Tongue (tissue), 3 donors: ENCODE results near the gene SH3TC2. TPM values are rescaled to one million over a fixed set of nuclear protein-coding genes. Genes with fewer than 3 reads are reported as not detected.

Experiments
- DNase-seq: peaks from one replicate; pipeline ENCODE4 v3.0.0-alpha.2; 2015
- small RNA-seq: library from RNA; depleted of rRNA; stranded (forward); fragments of <200 nt; gene quantifications from one replicate; pipeline ENCODE3, GENCODE V24; 2014; ENCODE audit warnings: low replicate concordance
- total RNA-seq: library from RNA; depleted of rRNA; stranded (reverse); fragments of >200 nt; gene quantifications from one replicate; pipeline ENCODE4 v1.2.3, GENCODE V29; 2014

Gene SH3TC2
- total RNA-seq, 1 donor from 2014 or later, result 5.1 TPM

DNA sequence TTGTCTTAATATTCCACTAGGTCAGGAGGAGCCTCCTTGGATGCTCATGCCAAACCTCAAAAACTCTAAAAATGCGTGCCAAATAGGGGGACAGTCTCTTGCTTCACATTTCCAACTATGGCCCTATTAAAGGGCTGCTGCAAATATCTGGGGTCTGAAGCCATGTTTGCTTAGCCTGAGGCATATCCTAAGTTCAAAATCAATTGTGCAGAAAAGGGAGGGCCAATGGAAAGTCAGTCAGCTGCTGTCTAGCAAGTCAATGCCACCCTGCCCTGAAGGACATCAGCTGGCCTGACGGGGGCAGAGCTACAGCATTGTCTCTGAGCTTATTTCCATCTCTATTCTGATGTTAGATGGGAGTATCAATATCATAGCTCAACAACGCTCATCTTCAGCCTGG lies 93.6 kb downstream of the SH3TC2 start:
- no peak for DNase-seq

DNA sequence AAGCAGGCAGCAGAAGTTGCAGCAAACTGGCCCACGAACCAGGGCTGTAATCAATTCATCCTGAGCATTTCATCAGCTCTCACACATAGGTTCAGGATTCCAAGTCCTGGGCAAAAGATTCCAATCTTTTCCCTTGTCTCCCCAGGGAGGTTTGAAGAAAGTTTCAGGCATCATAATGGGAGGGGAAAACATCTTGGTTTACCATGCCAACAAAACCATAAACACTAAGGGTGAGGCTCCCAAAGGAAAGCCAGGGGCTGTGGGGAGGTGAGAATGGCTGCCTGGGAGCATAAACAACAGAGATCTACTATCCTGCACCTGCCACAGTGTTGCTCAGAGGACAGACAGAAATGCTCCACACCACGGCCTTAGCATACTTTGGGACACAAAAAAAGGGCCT lies 94.6 kb downstream of the SH3TC2 start:
- DNase-seq, result no peak

- no peak for DNase-seq
These were observed 95.1 kb downstream of the SH3TC2 start for GRCh38 chr5:148967783-148968182.

- DNase-seq, result no peak
These were observed 95.9 kb downstream of the SH3TC2 start for GRCh38 chr5:148966938-148967337.

- DNase-seq, result peak; percentile 65
These were observed 96.5 kb downstream of the SH3TC2 start for GRCh38 chr5:148966348-148966747.

- DNase-seq, result peak; percentile 88
These were observed 97.2 kb downstream of the SH3TC2 start for GRCh38 chr5:148965511-148966265.

- DNase-seq, result no peak
These were observed 99.2 kb downstream of the SH3TC2 start for GRCh38 chr5:148963664-148964063.

DNA sequence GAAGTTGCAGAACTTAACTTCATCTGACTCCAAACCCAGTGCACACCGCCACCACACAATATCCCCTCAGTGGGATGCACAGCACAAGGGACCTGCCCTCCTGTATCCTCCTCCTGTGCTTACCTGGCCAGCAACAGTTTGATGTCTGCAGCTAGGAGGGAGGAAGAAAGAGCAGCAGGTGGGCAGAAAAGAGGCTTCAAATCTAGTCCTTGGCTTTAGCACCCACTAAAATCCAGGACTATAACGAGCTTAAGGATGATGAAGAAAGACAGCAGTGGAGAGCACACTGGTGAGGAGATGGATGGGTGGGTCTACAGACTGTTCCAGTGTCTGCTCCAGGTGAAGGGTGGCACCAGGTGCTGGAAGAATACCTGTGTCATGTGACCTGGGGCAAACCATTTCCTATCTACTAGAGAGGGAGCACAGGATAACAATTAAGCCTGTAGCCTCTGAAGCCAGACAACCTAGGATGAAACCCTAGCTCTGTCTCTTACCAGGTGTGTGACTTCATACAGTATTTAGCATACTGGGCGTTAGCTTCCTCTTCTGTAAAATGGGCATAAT lies 100.0 kb downstream of the SH3TC2 start:
- no peak for DNase-seq

GRCh38 chr5:148962200-148962550 lies 100.7 kb downstream of the SH3TC2 start:
- DNase-seq, result no peak

GRCh38 chr5:148961261-148962199 lies 101.3 kb downstream of the SH3TC2 start:
- DNase-seq, result no peak

- no peak for DNase-seq
These were observed 102.6 kb downstream of the SH3TC2 start for GRCh38 chr5:148960070-148960769.

- DNase-seq, result peak; percentile 38
These were observed 105.2 kb downstream of the SH3TC2 start for GRCh38 chr5:148957591-148958202.

DNA sequence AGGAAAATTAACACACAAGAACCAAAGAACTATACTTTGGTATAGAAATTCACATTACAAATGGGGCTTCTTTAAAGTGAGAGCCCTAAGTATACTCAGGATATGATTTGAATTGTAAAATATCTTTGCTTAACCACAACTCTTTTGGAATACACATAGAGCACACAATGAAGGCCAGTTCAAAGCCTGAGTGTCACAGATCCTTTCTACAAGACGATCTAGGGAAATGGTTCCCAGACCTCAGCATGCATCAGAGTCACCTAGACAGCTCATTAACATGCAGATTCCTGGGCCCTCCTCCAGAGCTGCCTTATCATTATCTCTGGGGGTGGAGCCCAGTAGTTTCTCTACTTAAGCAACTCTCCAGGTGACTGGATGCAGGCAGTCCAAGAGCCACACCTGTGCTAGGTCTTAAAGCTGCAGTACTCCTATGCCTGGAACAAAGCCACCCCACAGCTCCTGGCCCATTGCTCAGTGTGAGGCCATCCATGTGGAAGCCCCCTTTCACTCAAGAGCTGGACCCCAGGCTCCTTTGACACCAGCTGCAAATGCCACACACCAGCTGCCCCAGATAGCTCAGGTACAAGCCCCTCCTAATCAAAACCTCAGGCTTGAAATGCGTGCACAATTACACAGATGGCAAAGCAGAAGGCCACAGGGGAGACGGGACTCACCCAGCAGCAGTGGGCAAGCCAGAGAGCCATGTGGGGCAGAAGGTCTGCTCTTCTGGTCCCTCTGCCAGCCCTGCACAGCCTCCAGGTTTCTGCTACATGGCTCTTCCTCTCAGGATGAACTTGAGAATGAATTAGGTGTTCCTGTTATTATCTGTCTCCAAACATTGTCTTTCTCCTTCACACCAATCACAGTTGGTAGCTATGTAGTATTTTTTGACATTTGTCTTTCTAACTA lies 106.1 kb downstream of the SH3TC2 start:
- DNase-seq, result no peak

Small RNAs within 50 kb of the gene (small RNA-seq; reads per million reads assigned to genes)
- gene MIR584 (30.4 reads per million, percentile 95 among the genes with 10 or more reads in this experiment), gene RNU6-732P (not detected)

Other genes starting within 250 kb of the SH3TC2 start
- gene ADRB2, start 236.5 kb downstream of the SH3TC2 start, total RNA-seq, result 20.9 TPM
- 25.4 TPM for gene ABLIM3, start 78.4 kb upstream of the SH3TC2 start, total RNA-seq
- 121 TPM for gene AFAP1L1, start 208.8 kb upstream of the SH3TC2 start, total RNA-seq